Endometrial microvascular endothelial cells (primary cell): ENCODE data around the gene SLC24A3. TPM values are rescaled to one million over a fixed set of nuclear protein-coding genes. Genes with fewer than 3 reads are reported as not detected.

Experiments
- in situ Hi-C: cut with HindIII; loops from 2 replicates; pipeline ENCODE4 v1.10.0; 2017; ENCODE audit warnings: low sequenced_read_pairs, low pct_unique_long_range_greater_than_20kb; ENCODE audit errors: inconsistent ontology term
- total RNA-seq: library from RNA; depleted of rRNA; stranded (reverse); fragments of >200 nt; gene quantifications from one replicate; pipeline ENCODE4 v1.2.3, GENCODE V29; 2015; ENCODE audit errors: inconsistent ontology term

SLC24A3 gene
- total RNA-seq, 1 donor from 2014 or later: not detected

DNA sequence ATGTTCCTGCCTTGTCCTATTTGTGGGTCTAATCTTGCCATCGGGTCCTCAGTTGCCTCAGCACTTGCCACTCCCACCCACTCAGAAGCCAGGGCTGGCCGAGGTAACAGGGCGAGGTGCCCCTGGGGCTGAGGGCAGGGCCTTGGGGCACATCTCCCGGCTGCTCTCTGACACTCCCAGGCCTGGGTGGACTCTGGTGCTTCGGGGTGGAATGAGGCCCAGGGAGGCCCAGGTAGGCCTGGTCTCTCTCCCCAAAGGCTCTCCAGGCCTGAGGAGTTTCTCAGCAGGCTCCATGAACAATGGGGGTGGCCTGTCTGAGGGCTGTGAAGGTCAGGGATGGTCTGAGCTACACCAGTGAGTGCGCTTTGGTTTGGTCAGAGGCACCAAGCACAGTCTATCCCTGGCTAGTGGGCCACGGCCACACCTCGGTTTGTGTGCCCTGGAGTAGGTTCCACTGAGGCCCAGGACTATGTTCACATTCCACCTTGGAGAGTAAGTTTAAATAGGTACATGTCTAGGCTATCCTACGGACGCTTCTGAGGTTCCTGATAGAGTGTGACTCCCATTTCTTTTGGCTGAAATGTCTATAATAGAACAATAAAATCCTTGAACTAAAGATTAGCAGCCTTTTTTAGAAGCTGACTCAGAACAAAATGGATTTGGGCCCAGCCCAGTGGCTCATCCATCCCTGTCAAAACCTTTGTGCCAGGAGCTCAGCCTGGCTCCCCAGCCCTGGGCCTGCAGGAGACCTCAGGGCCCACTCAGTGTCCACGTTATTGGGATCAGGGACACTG, 78.8 kb downstream of the SLC24A3 start:
- in situ Hi-C loops: no loop called here

DNA sequence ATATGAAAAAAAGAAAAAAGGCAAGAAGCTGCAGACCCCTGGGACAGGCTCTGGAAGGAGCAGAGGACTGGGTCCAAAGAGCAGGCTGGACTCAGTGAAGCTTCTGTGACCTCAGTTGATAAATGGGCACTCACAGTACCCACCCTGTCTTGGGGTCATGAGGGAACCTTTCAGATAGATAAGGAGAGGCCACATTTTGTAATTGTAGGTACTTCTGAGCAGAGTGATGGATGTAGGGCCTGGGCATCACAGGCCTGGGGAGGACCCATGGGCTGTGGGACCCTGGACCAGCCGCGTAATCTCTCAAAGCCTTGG, 79.3 kb downstream of the SLC24A3 start:
- in situ Hi-C loops: no loop called here

DNA sequence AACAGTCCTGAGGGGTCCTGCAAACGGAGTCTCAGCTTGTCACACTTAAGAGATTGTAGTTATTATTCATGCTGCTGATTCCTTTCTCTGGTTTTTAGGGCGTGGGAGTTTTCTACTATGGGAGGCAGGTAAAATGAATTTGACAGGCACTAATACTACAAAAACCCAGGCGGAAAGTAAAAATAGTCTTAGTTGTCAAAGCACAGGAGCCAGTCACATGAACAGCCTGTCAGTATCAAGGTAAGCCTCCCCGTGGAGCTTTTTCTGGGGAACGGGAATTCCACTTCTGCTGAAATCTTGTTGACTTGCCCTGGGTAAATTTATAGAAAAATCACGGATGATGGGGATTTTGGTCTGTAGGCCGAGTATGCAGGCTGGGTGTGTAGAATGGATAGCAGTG, 79.8 kb downstream of the SLC24A3 start:
- in situ Hi-C loops: no loop called here

DNA sequence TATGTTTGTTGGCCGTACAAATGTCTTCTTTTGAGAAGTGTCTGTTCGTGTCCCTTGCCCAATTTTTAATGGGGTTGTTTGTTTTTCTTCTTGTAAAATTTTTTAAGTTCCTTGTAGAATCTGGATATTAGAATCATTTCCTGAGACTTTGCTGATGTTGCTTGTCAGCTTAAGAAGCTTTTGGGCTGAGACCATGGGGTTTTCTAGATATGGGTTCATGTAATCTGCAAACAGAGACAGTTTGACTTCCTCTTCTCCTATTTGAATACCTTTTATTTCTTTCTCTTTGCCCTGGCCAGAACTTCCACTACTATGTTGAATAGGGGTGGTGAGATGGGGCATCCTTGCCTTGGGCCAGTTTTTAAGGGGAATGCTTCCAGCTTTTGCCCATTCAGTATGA, 82.6 kb downstream of the SLC24A3 start:
- in situ Hi-C loops: no loop called here

DNA sequence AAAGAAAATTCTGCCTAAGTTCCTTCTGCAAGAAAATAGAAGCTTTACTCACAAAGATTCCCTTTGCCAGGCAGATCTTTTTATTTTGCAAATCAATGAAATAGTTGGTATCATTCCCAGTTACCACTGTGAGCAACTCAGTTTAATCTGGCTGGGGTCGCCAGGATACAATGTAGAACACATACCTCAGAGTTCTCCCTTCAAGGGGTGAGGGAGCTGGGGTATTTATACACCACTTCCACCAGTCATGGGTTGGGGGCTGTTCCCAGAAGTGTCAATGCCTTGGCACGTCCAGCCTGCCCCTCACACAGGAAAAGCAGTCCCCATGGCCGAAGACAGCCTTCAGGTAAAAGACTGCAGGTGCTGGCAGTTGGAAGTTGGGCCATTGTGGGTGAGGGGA, 86.2 kb downstream of the SLC24A3 start:
- in situ Hi-C loops: no loop called here

DNA sequence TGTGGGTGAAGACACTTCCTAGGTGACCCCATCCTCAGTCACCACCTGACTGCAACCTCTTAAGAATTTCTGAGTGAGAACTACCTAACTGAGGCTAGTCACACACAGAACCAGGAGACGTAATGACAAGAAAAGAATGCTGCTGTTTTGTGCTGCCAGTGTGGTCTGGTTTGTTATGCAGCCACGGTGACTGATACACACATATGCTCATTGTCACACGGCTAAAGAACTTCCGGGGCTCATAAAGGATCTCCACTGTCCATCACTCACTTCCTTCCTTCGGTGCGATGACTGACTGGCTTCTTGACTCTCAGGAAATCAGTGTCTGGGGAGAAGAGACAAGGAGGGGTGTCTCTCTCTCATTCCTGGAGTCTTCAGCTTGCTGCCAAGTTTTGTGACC, 88.0 kb downstream of the SLC24A3 start:
- in situ Hi-C loops: no loop called here

DNA sequence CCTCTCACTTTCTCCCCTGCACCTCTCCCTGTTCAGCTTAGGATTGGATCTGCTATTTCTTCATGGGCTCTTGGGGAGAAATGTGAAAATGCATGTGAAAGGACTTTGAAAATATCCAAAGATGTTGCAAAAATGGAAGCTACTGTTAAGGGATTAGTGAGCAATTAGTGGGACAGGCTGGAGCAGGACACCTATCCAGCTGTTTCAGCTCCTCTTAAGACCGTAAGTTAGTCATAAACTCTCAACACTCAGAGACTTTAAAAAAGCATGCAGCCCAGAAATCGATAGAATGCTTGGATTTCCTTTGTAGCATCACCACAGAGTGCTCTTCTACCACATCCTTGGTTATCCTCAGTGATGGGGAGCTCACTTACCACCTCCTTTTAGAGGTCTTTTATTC, 88.7 kb downstream of the SLC24A3 start:
- in situ Hi-C loops: no loop called here

DNA sequence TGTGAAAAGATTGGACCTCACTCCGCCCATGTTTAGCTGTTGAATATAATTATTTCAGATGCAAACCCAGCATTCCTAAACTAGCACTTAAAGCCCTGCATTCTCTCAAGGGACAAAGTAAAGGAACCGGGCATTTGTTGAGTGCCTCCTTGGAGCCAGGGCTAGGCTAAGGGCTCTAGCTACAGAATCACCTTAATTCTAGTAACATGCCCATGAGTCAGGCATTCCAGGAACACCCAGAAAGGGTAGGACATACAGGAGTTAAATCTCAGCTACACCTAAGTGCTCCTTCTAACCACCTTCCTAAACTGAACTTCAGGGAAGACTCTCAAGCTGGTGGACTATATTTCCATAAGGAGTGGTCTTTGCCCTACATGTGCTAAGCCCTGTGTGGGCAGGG, 89.4 kb downstream of the SLC24A3 start:
- in situ Hi-C loops: no loop called here

DNA sequence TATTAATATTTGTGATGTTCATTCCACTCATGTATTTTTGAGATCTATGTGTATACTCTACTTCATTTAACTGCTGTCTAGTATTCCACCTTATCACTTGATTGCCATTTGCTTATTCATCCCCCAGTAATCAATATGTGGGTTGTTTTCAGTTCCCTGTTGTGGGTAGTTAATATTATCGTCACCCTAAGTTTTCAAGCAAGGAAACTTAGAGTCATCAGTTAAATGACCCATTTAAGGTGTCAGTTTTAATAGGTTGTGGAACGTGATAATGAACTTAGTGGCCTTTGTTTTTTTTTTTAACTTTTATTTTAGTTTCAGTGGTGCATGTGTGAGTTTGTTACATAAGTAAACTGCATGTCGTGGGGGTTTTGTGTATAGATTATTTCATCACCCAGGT, 90.3 kb downstream of the SLC24A3 start:
- in situ Hi-C loops: no loop called here

DNA sequence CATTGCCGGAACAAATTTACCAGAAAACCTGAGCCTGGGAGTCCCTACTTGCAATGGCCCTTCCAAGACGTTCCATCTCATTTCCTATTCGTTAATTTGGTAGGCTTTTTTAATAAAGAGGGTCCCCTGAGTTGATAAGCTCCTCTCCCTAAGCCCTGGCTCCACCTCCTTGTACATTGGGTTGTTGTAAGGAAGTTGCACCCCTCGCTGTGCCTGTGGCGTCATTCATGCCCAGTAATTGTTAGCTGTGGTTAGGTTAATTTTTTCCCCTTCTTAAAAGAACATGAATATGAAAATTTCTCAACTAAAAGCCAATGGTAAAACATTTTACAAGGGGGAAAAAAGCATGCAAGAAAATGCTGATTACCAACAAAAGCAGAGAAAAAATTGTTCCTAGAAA, 91.9 kb downstream of the SLC24A3 start:
- in situ Hi-C loops: no loop called here

DNA sequence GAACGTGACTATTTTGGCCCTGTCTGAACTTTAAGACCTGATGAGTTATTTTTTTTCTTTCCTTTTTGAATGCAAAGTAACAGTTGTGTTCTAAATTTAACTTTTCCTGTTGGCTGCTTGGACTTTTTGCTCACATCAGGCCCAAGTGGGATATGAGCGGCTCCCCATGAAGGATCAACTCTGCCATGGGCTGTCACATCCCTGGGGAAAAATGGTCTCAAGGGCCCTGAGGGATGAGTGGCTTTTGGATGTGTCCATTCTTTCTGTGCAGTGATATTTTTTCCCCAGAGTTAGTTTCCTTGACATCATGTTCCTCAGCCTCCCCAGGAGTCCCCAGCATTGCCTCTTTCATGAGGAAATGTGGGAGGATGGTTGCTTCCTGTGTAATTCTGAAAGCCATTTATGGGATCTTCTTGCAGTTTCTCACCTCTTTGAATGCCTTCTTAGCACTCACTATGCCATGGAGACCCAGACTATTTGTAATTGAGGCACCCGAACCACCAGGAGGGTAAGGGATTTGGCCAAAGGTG, 92.5 kb downstream of the SLC24A3 start:
- in situ Hi-C loops: no loop called here

DNA sequence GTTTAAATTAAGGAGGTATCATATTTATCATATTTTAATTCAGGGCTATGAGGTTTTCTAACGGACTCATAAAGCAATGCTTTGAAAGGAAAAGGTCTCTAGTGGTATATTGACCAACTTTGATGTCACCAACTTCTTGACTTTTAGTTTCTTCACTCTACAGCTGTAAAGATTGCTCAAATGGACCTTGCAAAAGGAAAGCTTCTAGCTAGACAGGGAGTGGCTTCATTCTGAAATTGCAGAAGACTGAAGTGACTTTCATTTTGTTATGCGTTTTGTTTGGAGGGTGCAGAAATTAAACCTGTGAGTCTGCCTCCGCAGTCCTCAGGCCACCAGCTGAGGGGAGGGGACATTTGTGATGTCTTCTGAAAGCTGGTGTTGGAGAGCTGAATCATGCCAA, 95.7 kb downstream of the SLC24A3 start:
- in situ Hi-C loops: no loop called here

DNA sequence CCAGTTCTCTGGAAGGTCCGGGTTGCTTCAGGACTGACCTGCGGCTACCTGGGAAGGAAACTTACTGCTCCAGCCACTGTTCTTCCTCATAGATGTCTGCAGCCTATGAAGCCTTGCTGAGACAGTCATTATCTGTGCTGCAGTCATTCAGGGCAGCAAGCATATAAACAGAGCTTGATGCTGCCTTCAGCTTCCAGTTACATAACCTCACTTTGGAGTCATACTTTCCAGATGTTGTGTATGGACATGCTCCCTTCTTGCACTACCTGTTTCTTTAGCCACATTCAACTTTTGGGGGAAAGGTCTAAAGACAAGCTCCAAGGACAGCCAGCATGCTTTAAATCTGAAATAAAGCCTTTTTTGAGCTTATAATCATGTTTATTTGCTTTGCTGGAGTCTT, 98.1 kb downstream of the SLC24A3 start:
- in situ Hi-C loops: no loop called here

DNA sequence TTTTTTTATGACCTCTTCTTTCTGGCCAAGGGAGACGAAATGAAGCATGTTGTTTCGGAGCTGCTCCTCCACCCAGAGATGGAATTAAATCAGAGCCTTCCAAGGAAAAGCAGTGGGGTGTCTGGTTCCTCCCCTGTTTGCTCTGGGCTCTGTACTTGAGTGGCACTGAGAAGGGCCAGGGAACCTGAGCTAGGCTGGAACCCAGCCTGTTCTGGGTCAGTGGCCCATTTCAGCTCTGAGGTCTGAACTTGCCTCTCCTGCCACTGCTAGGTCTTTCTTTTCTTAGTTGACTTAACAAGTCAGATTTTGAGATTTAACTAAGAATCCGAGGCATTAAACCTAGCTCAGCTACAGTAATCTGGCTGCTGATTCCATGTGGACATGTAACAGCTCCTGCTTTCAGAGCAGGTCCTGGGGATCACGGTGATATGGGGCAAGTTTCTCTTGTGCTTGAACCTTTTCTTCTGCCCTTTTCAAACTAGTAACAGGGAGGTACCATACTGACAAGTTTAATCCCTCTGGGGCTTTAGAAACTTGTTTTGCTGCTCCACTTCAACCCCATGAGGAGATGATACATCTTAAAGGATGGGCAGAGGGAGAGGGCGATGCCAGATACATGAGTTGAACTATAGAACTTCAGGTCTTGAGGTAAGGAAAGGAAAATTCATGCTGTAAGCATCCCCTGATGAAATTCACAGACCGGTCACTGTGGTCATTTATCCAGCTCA, 101.1 kb downstream of the SLC24A3 start:
- in situ Hi-C loops: no loop called here

DNA sequence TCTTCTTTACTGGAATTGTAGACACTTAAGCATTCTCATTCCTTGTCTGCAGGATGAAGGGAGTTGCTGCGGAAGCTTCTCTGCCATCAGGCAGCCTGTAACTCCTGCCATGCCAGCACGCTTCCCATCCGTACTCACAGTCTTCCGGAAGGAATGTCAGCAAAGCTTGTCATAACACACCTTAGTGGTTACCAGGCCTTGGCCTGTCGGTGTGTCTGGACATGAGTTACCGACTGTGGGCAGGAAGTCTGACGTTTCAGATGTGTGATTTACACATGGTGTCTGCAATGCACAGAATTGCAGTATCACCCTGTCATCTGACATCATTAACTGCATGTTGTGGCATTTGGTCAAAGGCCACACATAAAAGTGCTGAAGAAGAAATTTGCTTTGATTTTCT, 102.2 kb downstream of the SLC24A3 start:
- in situ Hi-C loops: no loop called here

DNA sequence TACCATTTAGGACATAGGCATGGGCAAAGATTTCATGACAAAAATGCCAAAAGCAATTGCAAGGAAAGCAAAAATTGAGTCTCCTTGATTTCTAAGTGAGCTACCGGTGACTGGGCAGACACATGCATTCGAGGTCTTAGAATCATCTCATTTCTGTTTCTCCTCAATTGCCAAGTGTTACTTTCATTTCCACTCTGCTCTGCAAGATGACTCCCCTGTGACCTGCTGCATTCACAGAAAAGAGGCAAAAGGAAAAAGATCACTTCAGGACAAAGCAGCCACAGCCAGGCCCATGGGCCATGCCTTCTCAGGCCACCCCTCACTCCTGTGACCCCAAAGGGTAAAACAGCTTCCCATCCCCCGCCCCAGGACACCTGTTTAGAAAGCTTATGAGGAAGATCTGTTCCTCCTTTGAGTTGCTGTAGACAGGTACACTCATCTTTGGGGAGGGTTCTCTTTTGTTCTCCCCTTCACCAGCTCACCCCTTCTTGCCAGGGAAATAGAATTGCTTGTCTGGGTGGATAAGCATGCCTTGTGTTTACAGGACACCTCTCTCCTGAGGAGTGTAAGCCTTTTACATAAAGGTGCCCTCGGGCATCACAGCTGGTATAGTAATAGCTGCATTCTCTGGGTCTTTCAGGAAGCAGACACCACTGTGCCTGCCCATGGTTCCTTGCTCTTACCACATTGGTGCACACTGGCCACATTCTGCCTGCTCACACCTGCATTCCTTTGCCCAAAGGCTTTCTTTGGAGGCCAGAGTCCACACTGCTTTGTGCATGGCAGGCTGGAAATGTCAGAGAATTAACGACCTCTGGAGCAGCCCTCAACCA, 105.0 kb downstream of the SLC24A3 start:
- in situ Hi-C loops: no loop called here

DNA sequence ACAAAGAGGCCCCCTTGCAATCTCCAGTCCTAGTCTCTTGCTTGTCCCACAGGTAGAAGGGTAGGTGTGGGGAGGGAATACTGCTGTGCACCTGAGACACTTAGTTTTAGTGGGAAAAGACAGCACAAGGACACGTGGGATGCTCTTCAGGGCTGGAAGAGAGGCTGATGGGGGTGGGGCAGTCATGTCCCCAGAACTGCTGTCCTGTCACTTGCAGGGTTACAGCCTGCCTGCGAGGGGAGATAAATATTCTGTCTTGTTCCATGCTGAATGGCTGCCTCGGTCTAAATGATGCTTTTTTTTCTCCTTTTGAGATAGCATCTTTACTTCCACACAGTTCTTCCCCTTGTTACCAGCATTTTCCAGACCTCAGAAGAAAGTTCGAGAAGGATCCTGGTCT, 106.2 kb downstream of the SLC24A3 start:
- in situ Hi-C loops: no loop called here

DNA sequence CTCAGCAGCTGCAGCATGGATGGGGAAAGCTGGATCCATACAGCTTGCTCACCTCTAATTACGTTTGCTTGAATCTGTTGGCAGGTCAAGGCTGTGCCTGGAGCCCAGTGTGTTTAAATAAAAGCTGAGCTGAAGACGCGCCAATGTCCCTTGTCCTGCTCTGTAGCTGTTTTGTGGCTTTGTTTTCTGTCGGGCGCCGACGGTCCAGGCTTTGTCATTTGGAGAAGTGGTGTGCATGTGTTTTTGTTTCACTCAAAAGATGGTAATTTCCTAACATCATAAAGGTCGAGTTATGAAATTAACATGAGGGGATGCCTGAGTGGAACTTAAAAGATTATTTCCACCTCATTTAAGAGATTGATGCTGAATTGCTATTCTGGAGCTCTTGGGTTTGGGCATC, 107.6 kb downstream of the SLC24A3 start:
- in situ Hi-C loops: no loop called here

DNA sequence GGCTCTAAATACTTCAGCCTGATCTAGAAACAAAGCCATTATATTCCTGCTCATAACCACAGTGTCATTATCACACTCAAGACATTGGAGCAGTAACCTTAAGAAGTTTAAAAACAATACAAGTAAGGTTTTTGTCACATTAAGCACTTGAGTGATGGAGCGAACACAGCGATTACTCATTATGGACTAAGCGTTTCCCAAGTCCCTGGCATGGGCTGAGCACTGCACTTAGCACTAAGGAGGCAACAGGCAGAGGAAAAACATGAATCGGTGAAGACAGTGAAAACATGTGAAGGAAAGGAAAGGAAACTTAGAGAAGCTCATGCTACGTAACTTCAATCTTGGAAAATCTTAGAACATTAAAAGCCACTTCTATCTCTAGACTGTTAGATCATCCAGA, 108.7 kb downstream of the SLC24A3 start:
- in situ Hi-C loops: no loop called here
